HG03558 (cell line): ENCODE measurements around the gene WASF2.

ENCODE experiments used
- ATAC-seq: cut with Tn5 transposase; IDR thresholded peaks from one replicate; pipeline ENCODE4 v1.9.1; 2021; ENCODE audit warnings: moderate number of reproducible peaks; ENCODE audit not compliant: unreplicated experiment; ENCODE audit errors: extremely low read depth

WASF2 gene

GRCh38 chr1:27383661-27384060 is 106.3 kb downstream of the WASF2 start:
- ATAC-seq = no peak

DNA sequence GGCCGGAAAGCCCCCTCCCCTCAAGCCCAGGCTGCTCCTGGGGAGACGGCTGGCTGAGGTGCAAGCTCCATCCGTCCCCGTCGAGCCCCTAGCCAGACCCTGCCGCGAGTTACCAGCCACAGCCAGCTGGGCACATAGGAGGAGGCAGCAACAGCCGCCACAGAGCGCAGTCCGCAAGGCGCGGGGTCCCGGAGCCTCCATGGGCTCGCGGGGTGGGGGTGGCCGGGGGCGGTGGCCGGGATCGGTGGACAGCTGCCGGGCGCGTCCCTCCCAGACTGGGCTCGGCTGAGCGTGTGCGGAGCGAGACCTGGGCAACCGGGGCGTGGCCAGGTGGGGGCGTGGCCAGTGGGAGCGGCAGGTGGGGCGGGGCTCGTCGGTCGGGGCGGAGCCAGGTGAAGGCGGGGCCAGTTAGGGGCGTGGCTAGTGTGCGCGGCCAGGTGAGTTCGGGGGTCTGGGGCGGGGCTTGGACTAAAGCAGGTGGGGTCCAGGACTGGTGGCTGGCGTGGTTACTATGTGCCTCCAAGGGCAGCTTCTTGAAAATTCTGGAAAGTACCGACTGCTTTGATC is 106.8 kb downstream of the WASF2 start, which contains the start of gene CD164L2:
TSS of gene CD164L2 (minus strand) at position 295 of the 567 bp plus-strand sequence. CDS start at position 201, 94 bp downstream.
- ATAC-seq = no peak

DNA sequence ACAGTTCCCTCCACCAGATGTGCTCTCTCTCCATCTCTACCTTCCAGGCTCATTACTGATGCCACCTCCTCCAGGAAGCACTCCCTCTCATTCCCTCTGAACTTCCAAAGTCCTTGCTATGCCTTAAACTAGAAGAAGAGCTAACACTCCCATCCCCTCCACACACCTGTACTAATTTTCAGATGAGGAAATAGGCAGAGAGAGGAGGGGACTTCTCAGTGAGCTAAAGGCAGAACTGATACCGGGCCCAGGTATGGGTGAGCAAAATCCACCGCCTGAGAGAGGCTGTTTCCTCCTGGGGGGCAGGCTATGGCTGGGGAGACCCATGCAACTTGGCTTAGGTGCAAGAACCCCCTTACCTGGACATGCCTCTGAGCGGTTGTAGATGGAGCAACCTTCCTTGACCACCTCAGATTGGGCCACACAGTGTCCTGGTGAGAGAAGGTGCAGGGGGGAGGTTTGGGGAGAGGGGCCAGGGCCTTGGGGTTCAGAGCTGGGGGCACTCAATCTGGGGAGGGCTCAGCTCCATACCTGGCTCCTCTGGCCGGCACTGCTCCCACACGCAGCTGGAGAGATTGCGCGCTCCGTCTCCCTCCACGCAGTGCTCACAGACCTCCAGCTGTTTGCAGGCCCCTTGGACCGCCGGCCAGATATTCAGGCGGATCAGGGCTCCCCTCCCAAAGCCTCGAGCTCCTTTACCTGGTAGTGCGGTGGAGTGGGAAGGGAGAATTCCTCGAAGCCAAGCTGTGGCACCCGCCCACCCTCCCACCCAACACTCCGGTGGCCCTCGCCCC is 107.8 kb downstream of the WASF2 start:
- no peak for ATAC-seq

GRCh38 chr1:27380766-27381733 is 108.9 kb downstream of the WASF2 start:
- no peak for ATAC-seq

DNA sequence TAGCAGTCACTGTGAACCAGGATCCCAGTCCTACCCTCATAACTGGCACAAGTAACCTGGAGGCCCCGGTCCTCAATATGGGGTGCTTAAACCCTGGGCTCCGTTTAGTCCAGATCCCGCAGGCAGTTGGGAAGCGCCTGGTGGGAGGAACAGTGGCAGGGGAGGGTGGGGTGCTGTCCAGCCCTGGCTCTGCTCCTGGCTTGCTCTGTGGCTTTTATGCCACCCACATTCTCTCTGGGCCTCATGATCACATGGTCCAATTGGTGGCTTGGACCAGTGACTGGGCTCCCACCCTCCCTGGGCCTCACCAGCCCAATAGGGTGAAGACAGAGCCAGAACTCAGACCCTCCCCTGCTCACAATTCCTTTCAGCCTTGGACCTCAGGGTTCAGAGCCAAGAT is 109.7 kb downstream of the WASF2 start:
- no peak for ATAC-seq

DNA sequence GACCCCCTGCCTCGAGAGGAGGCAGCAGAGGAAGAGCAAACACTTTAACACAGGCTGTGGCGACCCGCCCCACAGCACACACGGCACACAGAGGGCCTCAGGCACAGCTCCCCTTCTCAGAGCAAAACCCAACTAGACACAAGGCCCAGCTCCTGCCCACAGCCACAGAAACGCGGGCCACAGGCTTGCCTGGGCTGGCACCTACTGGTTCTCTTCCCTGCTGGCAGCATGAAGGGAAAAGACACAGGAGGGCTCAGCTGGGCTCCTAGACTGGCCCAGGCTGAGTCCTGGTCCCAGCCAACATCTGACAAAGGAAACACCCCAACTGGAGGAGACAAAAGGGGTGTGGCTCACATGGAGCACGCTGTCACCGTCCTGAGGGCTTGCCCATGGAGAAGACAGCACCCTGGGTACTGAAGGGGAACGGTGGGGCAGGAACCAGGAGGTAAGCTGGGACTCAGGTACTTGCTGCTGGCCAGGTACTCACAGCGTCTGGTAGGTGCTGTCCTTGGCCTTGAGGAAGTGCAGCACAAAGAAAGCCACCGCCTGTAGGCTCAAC is 110.3 kb downstream of the WASF2 start:
- ATAC-seq = no peak

GRCh38 chr1:27377760-27378495 is 112.0 kb downstream of the WASF2 start:
- no peak for ATAC-seq

DNA sequence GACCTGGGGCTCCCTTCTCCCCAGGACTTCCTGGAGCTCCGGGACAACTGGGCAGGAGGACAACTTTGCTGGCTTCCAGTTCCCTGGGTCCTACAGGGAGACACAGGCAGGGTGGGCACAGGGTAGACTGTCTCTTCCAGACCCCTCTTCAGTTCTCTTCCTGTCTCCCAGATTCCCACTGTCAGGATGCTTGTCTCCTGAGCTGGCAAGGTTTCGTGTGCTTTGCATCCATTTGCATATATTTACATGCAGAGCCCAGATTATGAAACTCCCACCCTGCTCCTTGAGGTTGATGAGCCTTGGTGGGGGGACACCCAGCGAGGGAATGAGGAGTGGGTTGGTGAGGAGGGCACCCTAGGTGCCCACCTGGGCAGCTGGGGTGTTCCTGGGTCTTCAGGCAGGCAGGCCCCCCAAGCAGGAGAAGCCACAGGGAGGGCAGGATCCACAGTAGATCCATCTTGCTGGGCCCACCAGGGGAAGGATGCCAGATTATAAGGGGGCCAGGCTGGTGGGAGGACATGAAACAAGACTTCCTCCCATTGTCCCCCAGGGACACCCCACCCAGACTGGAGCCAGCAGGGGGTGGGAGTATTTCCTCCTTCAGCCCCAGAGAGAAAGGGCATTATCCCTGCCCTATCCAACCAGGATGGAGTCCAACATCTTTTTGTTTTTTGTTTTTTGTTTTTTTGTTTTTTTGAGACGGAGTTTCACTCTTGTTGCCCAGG is 115.4 kb downstream of the WASF2 start, which contains the start of gene FCN3:
TSS of gene FCN3 (minus strand) at position 463 of the 725 bp plus-strand sequence. CDS start at position 457, 6 bp downstream.
- no peak for ATAC-seq

DNA sequence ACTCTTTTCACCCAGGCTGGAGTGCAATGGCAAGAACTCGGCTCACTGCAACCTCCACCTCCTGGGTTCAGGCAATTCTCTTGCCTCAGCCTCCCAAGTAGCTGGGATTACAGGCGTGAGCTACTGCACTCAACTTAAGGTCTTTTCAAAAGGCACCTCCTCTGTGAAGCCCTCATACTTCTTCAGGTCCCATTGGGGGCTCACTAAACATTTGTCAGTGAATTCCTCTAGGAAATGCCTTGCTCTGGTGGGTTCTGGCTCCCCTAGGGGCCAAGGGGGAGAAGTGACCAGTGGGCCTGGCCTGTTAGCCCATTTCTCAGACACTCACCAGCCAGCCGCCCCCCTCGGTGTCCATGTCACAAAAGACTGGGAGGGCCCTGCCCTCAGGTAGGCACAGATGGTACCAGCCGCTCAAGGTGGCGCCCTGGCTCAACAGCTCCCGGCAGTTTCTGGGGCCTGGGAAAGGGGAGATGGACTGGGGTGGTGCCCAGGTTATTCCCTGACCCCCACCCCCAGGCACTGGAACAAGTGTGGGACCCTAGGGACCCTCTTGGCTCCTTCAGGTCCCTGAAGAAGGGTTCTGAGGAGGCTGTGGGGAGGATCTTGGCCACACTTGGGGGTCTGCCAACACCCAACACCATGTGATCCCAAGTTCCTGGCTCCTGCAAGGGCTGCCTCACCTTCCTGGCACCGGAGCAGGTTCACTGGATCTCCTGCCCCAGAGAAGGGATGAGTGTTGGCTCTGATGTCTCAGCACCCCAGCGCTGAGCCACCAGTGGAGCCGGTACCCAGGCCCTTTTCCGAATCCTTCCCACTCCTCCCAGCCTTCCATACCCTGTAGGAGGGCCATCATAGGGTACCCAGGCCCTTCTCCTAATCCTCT is 116.9 kb downstream of the WASF2 start:
- no peak for ATAC-seq

- no peak for ATAC-seq
These were observed 117.8 kb downstream of the WASF2 start for GRCh38 chr1:27372022-27372807.

- ATAC-seq = no peak
These were observed 120.9 kb downstream of the WASF2 start for GRCh38 chr1:27368869-27369582.

- ATAC-seq = no peak
These were observed 122.8 kb downstream of the WASF2 start for GRCh38 chr1:27367160-27367650.

- no peak for ATAC-seq
These were observed 123.4 kb downstream of the WASF2 start, which contains the start of gene MAP3K6 for GRCh38 chr1:27366411-27367159. MAP3K6 (minus strand) TSS chr1:27366961; CDS start chr1:27366597, 364 bp downstream.

DNA sequence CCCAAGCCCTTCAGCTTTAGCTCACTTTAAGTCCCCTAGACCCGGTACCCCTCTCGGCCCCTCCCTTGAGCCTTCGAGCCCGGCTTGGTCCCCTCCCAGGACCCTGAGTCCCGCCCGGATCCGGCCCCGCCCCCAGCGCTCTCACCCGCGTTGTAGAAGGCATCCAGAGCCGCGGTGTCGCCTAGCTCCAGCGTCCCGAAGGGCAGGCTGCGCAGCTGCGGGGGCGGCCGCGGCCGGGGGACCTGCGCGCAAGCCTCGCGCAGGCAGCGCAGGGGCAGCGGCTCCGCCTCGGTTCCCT is 123.9 kb downstream of the WASF2 start:
- ATAC-seq = no peak

GRCh38 chr1:27365372-27366112 is 124.4 kb downstream of the WASF2 start:
- ATAC-seq = no peak
